Measurements from ENCODE around the gene STUM.

STUM gene

GRCh38 chr1:226525750-226526149 lies 22.8 kb upstream of the STUM start:
- Histone ChIP-seq H3K9me3 (ENCODE audit: insufficient read depth, low read length) (no peaks in the 10 kb centered on the region), H3K36me3 (ENCODE audit: insufficient read depth, insufficient read length, low read length) (no peaks in the 10 kb centered on the region), H3K4me3 (ENCODE audit: insufficient read length, low read depth) (no peak overlapping the region), H3K4me1 (ENCODE audit: insufficient read depth, insufficient read length) (peaks cover 4% of the 10 kb centered on the region), H3K27me3 (ENCODE audit: insufficient read depth, insufficient read length) (no peaks in the 10 kb centered on the region), H3K9ac (ENCODE audit: insufficient read length, low read depth) (no peak overlapping the region)
- no peak for DNase-seq (ENCODE audit: low read depth, low spot score)
- no peak for TF ChIP-seq SUZ12 (IDR thresholded peaks at IDR 0.05; ENCODE audit: extremely low read depth, insufficient read depth, insufficient read length)
- TF ChIP-seq ZNF274 (IDR thresholded peaks at IDR 0.05; ENCODE audit: low read depth, low read length), result no peak
- TF ChIP-seq YY1 (IDR thresholded peaks at IDR 0.05; ENCODE audit: insufficient read depth, insufficient read length), result no peak

- TF ChIP-seq ZNF274 (IDR thresholded peaks at IDR 0.05; ENCODE audit: low read depth, low read length) (no peak), SUZ12 (IDR thresholded peaks at IDR 0.05; ENCODE audit: extremely low read depth, insufficient read depth, insufficient read length) (no peak), YY1 (IDR thresholded peaks at IDR 0.05; ENCODE audit: insufficient read depth, insufficient read length) (no peak)
- DNase-seq (ENCODE audit: low read depth, low spot score), result peak; percentile 78
Observed at GRCh38 chr1:226526801-226527595, 21.6 kb upstream of the STUM start.

GRCh38 chr1:226529891-226530290 lies 18.7 kb upstream of the STUM start:
- Histone ChIP-seq H3K4me3 (ENCODE audit: insufficient read length, low read depth) (no peak overlapping the region), H3K9me3 (ENCODE audit: insufficient read depth, low read length) (no peaks in the 10 kb centered on the region), H3K9ac (ENCODE audit: insufficient read length, low read depth) (no peak overlapping the region), H3K27me3 (ENCODE audit: insufficient read depth, insufficient read length) (no peaks in the 10 kb centered on the region), H3K4me1 (ENCODE audit: insufficient read depth, insufficient read length) (no peaks in the 10 kb centered on the region), H3K36me3 (ENCODE audit: insufficient read depth, insufficient read length, low read length) (no peaks in the 10 kb centered on the region)
- DNase-seq (ENCODE audit: low read depth, low spot score), result no peak
- TF ChIP-seq SUZ12 (IDR thresholded peaks at IDR 0.05; ENCODE audit: extremely low read depth, insufficient read depth, insufficient read length), result no peak

More at GRCh38 chr1:226526801-226527595, 21.6 kb upstream of the STUM start:
- H3K9me3 ChIP-seq (ENCODE audit: insufficient read depth, low read length), result no peaks in the 10 kb centered on the region
- H3K4me1 ChIP-seq (ENCODE audit: insufficient read depth, insufficient read length), result no peaks in the 10 kb centered on the region
- H3K9ac ChIP-seq (ENCODE audit: insufficient read length, low read depth), result peak overlapping the region; percentile 25
- H3K36me3 ChIP-seq (ENCODE audit: insufficient read depth, insufficient read length, low read length), result no peaks in the 10 kb centered on the region
- H3K4me3 ChIP-seq (ENCODE audit: insufficient read length, low read depth), result no peak overlapping the region
- H3K27me3 ChIP-seq (ENCODE audit: insufficient read depth, insufficient read length), result no peaks in the 10 kb centered on the region

DNA sequence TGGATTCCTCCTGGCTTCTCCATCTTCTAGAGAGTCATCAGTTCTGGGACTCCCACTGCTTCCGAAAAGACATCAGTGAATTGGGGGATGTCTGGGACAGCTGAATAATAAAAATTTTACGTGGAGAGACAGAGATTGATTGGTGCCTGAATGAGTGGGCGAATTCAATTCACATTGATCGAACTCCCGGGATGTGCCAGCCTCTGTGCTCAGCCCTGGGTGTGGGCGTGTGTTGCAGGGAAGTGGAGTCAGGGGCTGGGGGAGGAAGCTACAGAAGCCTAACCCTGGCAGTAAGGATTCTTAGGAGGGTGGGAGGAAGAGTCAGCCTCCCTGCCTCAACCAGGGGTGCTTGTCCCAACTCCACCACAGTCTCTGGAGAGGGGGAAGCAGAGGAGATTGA lies 18.0 kb upstream of the STUM start:
- no peaks in the 10 kb centered on the region for H3K9me3 ChIP-seq (ENCODE audit: insufficient read depth, low read length)
- DNase-seq (ENCODE audit: low read depth, low spot score), result no peak
- TF ChIP-seq ZNF274 (IDR thresholded peaks at IDR 0.05; ENCODE audit: low read depth, low read length), result no peak
- no peak for TF ChIP-seq YY1 (IDR thresholded peaks at IDR 0.05; ENCODE audit: insufficient read depth, insufficient read length)
- no peak for TF ChIP-seq SUZ12 (IDR thresholded peaks at IDR 0.05; ENCODE audit: extremely low read depth, insufficient read depth, insufficient read length)
- H3K36me3 ChIP-seq (ENCODE audit: insufficient read depth, insufficient read length, low read length), result no peaks in the 10 kb centered on the region
- H3K9ac ChIP-seq (ENCODE audit: insufficient read length, low read depth), result no peak overlapping the region
- no peaks in the 10 kb centered on the region for H3K4me1 ChIP-seq (ENCODE audit: insufficient read depth, insufficient read length)
- H3K27me3 ChIP-seq (ENCODE audit: insufficient read depth, insufficient read length), result no peaks in the 10 kb centered on the region
- H3K4me3 ChIP-seq (ENCODE audit: insufficient read length, low read depth), result no peak overlapping the region

- no peak overlapping the region for H3K4me3 ChIP-seq (ENCODE audit: insufficient read length, low read depth)
- no peak for TF ChIP-seq ZNF274 (IDR thresholded peaks at IDR 0.05; ENCODE audit: low read depth, low read length)
- no peak for TF ChIP-seq SUZ12 (IDR thresholded peaks at IDR 0.05; ENCODE audit: extremely low read depth, insufficient read depth, insufficient read length)
- TF ChIP-seq YY1 (IDR thresholded peaks at IDR 0.05; ENCODE audit: insufficient read depth, insufficient read length), result no peak
- no peak for DNase-seq (ENCODE audit: low read depth, low spot score)
- H3K36me3 ChIP-seq (ENCODE audit: insufficient read depth, insufficient read length, low read length), result no peaks in the 10 kb centered on the region
- H3K9ac ChIP-seq (ENCODE audit: insufficient read length, low read depth), result no peak overlapping the region
- H3K9me3 ChIP-seq (ENCODE audit: insufficient read depth, low read length), result no peaks in the 10 kb centered on the region
- no peaks in the 10 kb centered on the region for H3K4me1 ChIP-seq (ENCODE audit: insufficient read depth, insufficient read length)
- no peaks in the 10 kb centered on the region for H3K27me3 ChIP-seq (ENCODE audit: insufficient read depth, insufficient read length)
Observed at GRCh38 chr1:226531360-226532093, 17.0 kb upstream of the STUM start.

- Histone ChIP-seq H3K9ac (ENCODE audit: insufficient read length, low read depth) (no peak overlapping the region), H3K9me3 (ENCODE audit: insufficient read depth, low read length) (no peaks in the 10 kb centered on the region), H3K4me1 (ENCODE audit: insufficient read depth, insufficient read length) (no peaks in the 10 kb centered on the region), H3K36me3 (ENCODE audit: insufficient read depth, insufficient read length, low read length) (no peaks in the 10 kb centered on the region), H3K4me3 (ENCODE audit: insufficient read length, low read depth) (no peak overlapping the region), H3K27me3 (ENCODE audit: insufficient read depth, insufficient read length) (no peaks in the 10 kb centered on the region)
- DNase-seq (ENCODE audit: low read depth, low spot score), result peak; percentile 82
- no peak for TF ChIP-seq YY1 (IDR thresholded peaks at IDR 0.05; ENCODE audit: insufficient read depth, insufficient read length)
- TF ChIP-seq SUZ12 (IDR thresholded peaks at IDR 0.05; ENCODE audit: extremely low read depth, insufficient read depth, insufficient read length), result no peak
- no peak for TF ChIP-seq ZNF274 (IDR thresholded peaks at IDR 0.05; ENCODE audit: low read depth, low read length)
Observed at GRCh38 chr1:226532553-226532952, 16.0 kb upstream of the STUM start.

DNA sequence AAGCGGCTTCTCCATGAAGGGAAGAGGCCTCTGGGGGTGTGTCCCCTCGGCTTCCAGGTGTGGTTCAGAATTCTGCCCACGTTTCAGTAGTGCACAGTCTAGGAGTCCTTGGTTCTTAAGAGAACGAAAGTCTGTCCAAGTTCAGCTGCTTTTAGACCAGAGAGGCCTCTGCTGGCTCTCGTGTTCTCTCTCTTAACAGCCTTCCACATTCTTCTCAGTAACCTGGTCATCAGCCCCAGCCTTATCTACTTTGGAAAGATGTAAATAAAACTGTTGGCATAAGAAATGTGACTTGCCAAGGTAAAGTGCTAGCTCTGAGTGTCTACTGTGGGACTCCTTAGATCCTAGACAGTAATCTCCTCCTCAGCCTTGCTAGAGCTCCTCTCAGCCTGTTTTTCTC lies 15.3 kb upstream of the STUM start:
- Histone ChIP-seq H3K4me1 (ENCODE audit: insufficient read depth, insufficient read length) (no peaks in the 10 kb centered on the region), H3K36me3 (ENCODE audit: insufficient read depth, insufficient read length, low read length) (no peaks in the 10 kb centered on the region), H3K27me3 (ENCODE audit: insufficient read depth, insufficient read length) (no peaks in the 10 kb centered on the region), H3K9ac (ENCODE audit: insufficient read length, low read depth) (no peak overlapping the region), H3K4me3 (ENCODE audit: insufficient read length, low read depth) (no peak overlapping the region), H3K9me3 (ENCODE audit: insufficient read depth, low read length) (no peaks in the 10 kb centered on the region)
- DNase-seq (ENCODE audit: low read depth, low spot score), result no peak
- TF ChIP-seq ZNF274 (IDR thresholded peaks at IDR 0.05; ENCODE audit: low read depth, low read length), result no peak
- no peak for TF ChIP-seq SUZ12 (IDR thresholded peaks at IDR 0.05; ENCODE audit: extremely low read depth, insufficient read depth, insufficient read length)
- TF ChIP-seq YY1 (IDR thresholded peaks at IDR 0.05; ENCODE audit: insufficient read depth, insufficient read length), result no peak

Measured in NT2/D1 (cell line).